ENCODE data around the gene DIAPH2.

Gene DIAPH2

DNA sequence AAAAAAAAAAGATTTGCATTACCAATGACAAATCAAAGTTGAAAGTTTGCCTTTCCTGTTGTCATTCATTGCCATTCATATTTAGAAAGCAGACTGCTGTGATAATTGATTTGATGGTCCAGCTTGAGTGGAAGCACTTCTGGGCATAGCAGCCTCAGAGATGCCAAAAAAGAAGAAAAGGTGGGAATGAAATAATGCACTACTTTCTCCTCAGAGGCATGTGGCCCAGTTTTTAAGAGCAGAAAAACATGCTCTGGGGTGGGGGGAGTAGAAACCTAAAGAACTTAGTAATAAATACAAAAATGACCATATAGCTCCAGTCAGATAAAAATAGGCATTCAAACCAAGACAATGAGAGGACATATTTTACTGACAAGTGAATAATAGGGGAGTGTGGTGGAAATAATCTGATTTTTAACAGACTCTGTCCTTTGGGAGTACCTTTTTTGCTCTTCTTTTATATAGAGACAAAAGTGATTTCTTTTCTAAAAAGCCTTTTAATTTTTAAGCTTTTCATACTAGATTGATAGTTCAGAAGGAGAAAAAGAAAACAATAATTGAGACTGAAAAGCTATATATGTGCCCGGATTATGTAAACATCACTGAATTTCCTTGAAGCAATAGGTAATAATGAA lies 798.1 kb downstream of the DIAPH2 start:
- H3K27ac ChIP-seq (ENCODE audit: insufficient read depth in 1 of 2, low read depth in 1 of 2, low read length in 2 of 2, poor library complexity in 1 of 2, severe bottlenecking in 2 of 2): no peak overlapping the region
- peaks cover 0 to 2% (median 0%) of the 10 kb centered on the region in 5 experiments for H3K27me3 ChIP-seq (replicated peaks in 2 of 5; ENCODE audit: control insufficient read depth in 4 of 5, insufficient read depth in 5 of 5, low read length in 4 of 5)
- no CpG with 5 or more reads among the region's 1 CpG for WGBS (ENCODE audit: insufficient coverage)
- H3K4me3 ChIP-seq (ENCODE audit: control insufficient read depth in 1 of 7, extremely low read depth in 1 of 7, insufficient read depth in 4 of 7, low read depth in 2 of 7, low read length in 6 of 7): no peak overlapping the region
- no peaks in the 10 kb centered on the region for H3K36me3 ChIP-seq (ENCODE audit: control insufficient read depth in 4 of 4, insufficient read depth in 4 of 4, low read length in 3 of 4)
- POLR2A ChIA-PET: no interaction called here
- no peaks in the 10 kb centered on the region for H3K4me1 ChIP-seq (ENCODE audit: control extremely low read depth in 1 of 4, control insufficient read depth in 4 of 4, insufficient read depth in 4 of 4, low read length in 3 of 4)
- CTCF ChIA-PET: no interaction called here
- H3K9me3 ChIP-seq (ENCODE audit: control extremely low read depth in 1 of 5, control insufficient read depth in 4 of 5, insufficient read depth in 2 of 5, low read depth in 1 of 5, low read length in 4 of 5): no peaks in the 10 kb centered on the region
- DNase-seq: no peak

DNA sequence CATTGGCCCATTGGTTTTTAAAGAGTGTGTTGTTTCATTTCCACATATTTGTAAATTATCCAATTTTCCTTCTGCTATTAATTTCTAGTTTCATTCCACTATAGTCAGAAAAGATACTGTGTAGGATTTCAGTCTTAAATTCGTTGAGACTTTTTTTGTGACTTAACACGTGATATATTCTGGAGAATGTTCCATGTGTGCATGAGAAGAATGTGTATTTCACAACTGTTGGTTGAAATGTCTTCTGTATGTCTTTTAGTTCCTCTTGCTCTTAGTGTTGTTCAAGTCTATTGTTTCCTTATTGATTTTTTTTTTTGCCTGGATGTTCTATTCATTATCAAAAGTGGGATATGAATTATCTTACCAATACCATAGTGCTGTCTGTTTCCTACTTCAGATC lies 806.0 kb downstream of the DIAPH2 start:
- DNase-seq: no peak
- WGBS (ENCODE audit: insufficient coverage): no CpG with 5 or more reads among the region's 2 CpGs
- no peak overlapping the region for H3K4me3 ChIP-seq (ENCODE audit: control insufficient read depth in 1 of 7, extremely low read depth in 1 of 7, insufficient read depth in 4 of 7, low read depth in 2 of 7, low read length in 6 of 7)
- peaks cover 0 to 1% (median 0%) of the 10 kb centered on the region in 5 experiments for H3K9me3 ChIP-seq (ENCODE audit: control extremely low read depth in 1 of 5, control insufficient read depth in 4 of 5, insufficient read depth in 2 of 5, low read depth in 1 of 5, low read length in 4 of 5)
- no peak overlapping the region for H3K27ac ChIP-seq (ENCODE audit: insufficient read depth in 1 of 2, low read depth in 1 of 2, low read length in 2 of 2, poor library complexity in 1 of 2, severe bottlenecking in 2 of 2)
- H3K36me3 ChIP-seq (ENCODE audit: control insufficient read depth in 4 of 4, insufficient read depth in 4 of 4, low read length in 3 of 4): no peaks in the 10 kb centered on the region
- ChIA-PET CTCF (no interaction called here), POLR2A (no interaction called here)
- H3K4me1 ChIP-seq (ENCODE audit: control extremely low read depth in 1 of 4, control insufficient read depth in 4 of 4, insufficient read depth in 4 of 4, low read length in 3 of 4): no peaks in the 10 kb centered on the region
- no peaks in the 10 kb centered on the region for H3K27me3 ChIP-seq (replicated peaks in 2 of 5; ENCODE audit: control insufficient read depth in 4 of 5, insufficient read depth in 5 of 5, low read length in 4 of 5)

- Histone ChIP-seq H3K36me3 (ENCODE audit: control insufficient read depth in 4 of 4, insufficient read depth in 4 of 4, low read length in 3 of 4) (no peaks in the 10 kb centered on the region), H3K27me3 (replicated peaks in 2 of 5; ENCODE audit: control insufficient read depth in 4 of 5, insufficient read depth in 5 of 5, low read length in 4 of 5) (no peaks in the 10 kb centered on the region), H3K4me3 (ENCODE audit: control insufficient read depth in 1 of 7, extremely low read depth in 1 of 7, insufficient read depth in 4 of 7, low read depth in 2 of 7, low read length in 6 of 7) (no peak overlapping the region), H3K4me1 (ENCODE audit: control extremely low read depth in 1 of 4, control insufficient read depth in 4 of 4, insufficient read depth in 4 of 4, low read length in 3 of 4) (no peaks in the 10 kb centered on the region), H3K9me3 (ENCODE audit: control extremely low read depth in 1 of 5, control insufficient read depth in 4 of 5, insufficient read depth in 2 of 5, low read depth in 1 of 5, low read length in 4 of 5) (peaks cover 0 to 1% (median 0%) of the 10 kb centered on the region in 5 experiments), H3K27ac (ENCODE audit: insufficient read depth in 1 of 2, low read depth in 1 of 2, low read length in 2 of 2, poor library complexity in 1 of 2, severe bottlenecking in 2 of 2) (no peak overlapping the region)
- CTCF ChIA-PET: no interaction called here
- DNase-seq: no peak
- WGBS (ENCODE audit: insufficient coverage): 86% methylated on average over 1 of the region's 1 CpG
- POLR2A ChIA-PET: no interaction called here
Observed at GRCh38 chrX:97494756-97495372, 810.2 kb downstream of the DIAPH2 start.

DNA sequence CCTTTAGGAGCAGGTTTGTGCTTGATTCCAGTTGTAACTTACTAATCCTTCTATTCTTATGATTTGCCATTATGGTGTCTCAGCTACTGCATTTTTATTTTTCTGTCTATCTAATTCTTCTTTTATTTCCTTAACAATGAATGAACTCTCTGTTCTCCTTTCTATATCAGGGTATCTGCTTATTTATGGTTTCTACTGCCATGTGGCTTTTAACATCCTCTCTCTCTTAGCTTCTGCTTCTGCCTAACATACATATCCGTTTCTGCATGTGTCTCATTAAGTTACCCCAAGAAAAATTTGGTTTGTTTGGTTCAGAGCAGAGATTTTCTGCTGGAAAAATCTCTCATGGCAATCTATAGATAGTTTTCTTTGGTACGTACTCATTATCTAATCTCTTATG lies 813.5 kb downstream of the DIAPH2 start:
- ChIA-PET POLR2A (no interaction called here), CTCF (no interaction called here)
- no peak for DNase-seq
- no peaks in the 10 kb centered on the region for H3K36me3 ChIP-seq (ENCODE audit: control insufficient read depth in 4 of 4, insufficient read depth in 4 of 4, low read length in 3 of 4)
- H3K9me3 ChIP-seq (ENCODE audit: control extremely low read depth in 1 of 5, control insufficient read depth in 4 of 5, insufficient read depth in 2 of 5, low read depth in 1 of 5, low read length in 4 of 5): no peaks in the 10 kb centered on the region
- H3K27me3 ChIP-seq (replicated peaks in 2 of 5; ENCODE audit: control insufficient read depth in 4 of 5, insufficient read depth in 5 of 5, low read length in 4 of 5): no peaks in the 10 kb centered on the region
- 86% methylated on average over 1 of the region's 2 CpGs for WGBS (ENCODE audit: insufficient coverage)
- no peaks in the 10 kb centered on the region for H3K4me1 ChIP-seq (ENCODE audit: control extremely low read depth in 1 of 4, control insufficient read depth in 4 of 4, insufficient read depth in 4 of 4, low read length in 3 of 4)
- no peak overlapping the region for H3K4me3 ChIP-seq (ENCODE audit: control insufficient read depth in 1 of 7, extremely low read depth in 1 of 7, insufficient read depth in 4 of 7, low read depth in 2 of 7, low read length in 6 of 7)
- H3K27ac ChIP-seq (ENCODE audit: insufficient read depth in 1 of 2, low read depth in 1 of 2, low read length in 2 of 2, poor library complexity in 1 of 2, severe bottlenecking in 2 of 2): no peak overlapping the region

- ChIA-PET POLR2A (no interaction called here), CTCF (no interaction called here)
- no peak overlapping the region for H3K4me3 ChIP-seq (ENCODE audit: control insufficient read depth in 1 of 7, extremely low read depth in 1 of 7, insufficient read depth in 4 of 7, low read depth in 2 of 7, low read length in 6 of 7)
Observed at GRCh38 chrX:97504431-97504830, 819.8 kb downstream of the DIAPH2 start.

GRCh38 chrX:97517763-97518162 lies 833.1 kb downstream of the DIAPH2 start:
- 93% methylated on average over 2 of the region's 2 CpGs for WGBS (ENCODE audit: insufficient coverage)
- DNase-seq: no peak
- ChIA-PET CTCF (no interaction called here), POLR2A (no interaction called here)
- Histone ChIP-seq H3K27ac (ENCODE audit: insufficient read depth in 1 of 2, low read depth in 1 of 2, low read length in 2 of 2, poor library complexity in 1 of 2, severe bottlenecking in 2 of 2) (no peak overlapping the region), H3K9me3 (ENCODE audit: control extremely low read depth in 1 of 5, control insufficient read depth in 4 of 5, insufficient read depth in 2 of 5, low read depth in 1 of 5, low read length in 4 of 5) (no peaks in the 10 kb centered on the region), H3K4me3 (ENCODE audit: control insufficient read depth in 1 of 7, extremely low read depth in 1 of 7, insufficient read depth in 4 of 7, low read depth in 2 of 7, low read length in 6 of 7) (no peak overlapping the region), H3K4me1 (ENCODE audit: control extremely low read depth in 1 of 4, control insufficient read depth in 4 of 4, insufficient read depth in 4 of 4, low read length in 3 of 4) (no peaks in the 10 kb centered on the region), H3K36me3 (ENCODE audit: control insufficient read depth in 4 of 4, insufficient read depth in 4 of 4, low read length in 3 of 4) (no peaks in the 10 kb centered on the region), H3K27me3 (replicated peaks in 2 of 5; ENCODE audit: control insufficient read depth in 4 of 5, insufficient read depth in 5 of 5, low read length in 4 of 5) (no peaks in the 10 kb centered on the region)

More at GRCh38 chrX:97504431-97504830, 819.8 kb downstream of the DIAPH2 start:
- no peak overlapping the region for H3K27ac ChIP-seq (ENCODE audit: insufficient read depth in 1 of 2, low read depth in 1 of 2, low read length in 2 of 2, poor library complexity in 1 of 2, severe bottlenecking in 2 of 2)
- no peaks in the 10 kb centered on the region for H3K36me3 ChIP-seq (ENCODE audit: control insufficient read depth in 4 of 4, insufficient read depth in 4 of 4, low read length in 3 of 4)
- no peaks in the 10 kb centered on the region for H3K9me3 ChIP-seq (ENCODE audit: control extremely low read depth in 1 of 5, control insufficient read depth in 4 of 5, insufficient read depth in 2 of 5, low read depth in 1 of 5, low read length in 4 of 5)
- DNase-seq: no peak
- no peaks in the 10 kb centered on the region for H3K27me3 ChIP-seq (replicated peaks in 2 of 5; ENCODE audit: control insufficient read depth in 4 of 5, insufficient read depth in 5 of 5, low read length in 4 of 5)
- no peaks in the 10 kb centered on the region for H3K4me1 ChIP-seq (ENCODE audit: control extremely low read depth in 1 of 4, control insufficient read depth in 4 of 4, insufficient read depth in 4 of 4, low read length in 3 of 4)

DNA sequence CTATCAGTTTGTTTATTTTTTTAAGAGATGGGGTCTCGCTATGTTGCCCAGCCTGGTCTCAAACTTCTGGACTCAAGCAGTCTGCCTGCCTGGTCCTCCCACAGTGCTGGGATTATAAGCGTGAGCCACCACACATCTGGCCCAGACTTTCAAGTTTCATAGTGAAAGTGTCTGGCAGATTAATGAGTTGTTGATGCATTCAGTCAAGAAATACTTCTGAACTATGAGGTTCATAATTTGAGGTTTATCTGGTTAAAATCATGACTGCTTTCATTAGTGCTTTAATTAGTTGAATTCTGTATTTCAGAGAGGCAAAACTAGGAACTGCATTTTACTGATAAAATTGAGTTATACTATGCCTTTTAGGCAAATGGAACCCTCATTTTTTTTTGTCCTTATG lies 837.7 kb downstream of the DIAPH2 start:
- no peaks in the 10 kb centered on the region for H3K36me3 ChIP-seq (ENCODE audit: control insufficient read depth in 4 of 4, insufficient read depth in 4 of 4, low read length in 3 of 4)
- no peak overlapping the region for H3K4me3 ChIP-seq (ENCODE audit: control insufficient read depth in 1 of 7, extremely low read depth in 1 of 7, insufficient read depth in 4 of 7, low read depth in 2 of 7, low read length in 6 of 7)
- H3K4me1 ChIP-seq (ENCODE audit: control extremely low read depth in 1 of 4, control insufficient read depth in 4 of 4, insufficient read depth in 4 of 4, low read length in 3 of 4): no peaks in the 10 kb centered on the region
- peaks cover 0 to 2% (median 0%) of the 10 kb centered on the region in 5 experiments for H3K9me3 ChIP-seq (ENCODE audit: control extremely low read depth in 1 of 5, control insufficient read depth in 4 of 5, insufficient read depth in 2 of 5, low read depth in 1 of 5, low read length in 4 of 5)
- no peaks in the 10 kb centered on the region for H3K27me3 ChIP-seq (replicated peaks in 2 of 5; ENCODE audit: control insufficient read depth in 4 of 5, insufficient read depth in 5 of 5, low read length in 4 of 5)
- ChIA-PET POLR2A (no interaction called here), CTCF (no interaction called here)
- no CpG with 5 or more reads among the region's 2 CpGs for WGBS (ENCODE audit: insufficient coverage)
- H3K27ac ChIP-seq (ENCODE audit: insufficient read depth in 1 of 2, low read depth in 1 of 2, low read length in 2 of 2, poor library complexity in 1 of 2, severe bottlenecking in 2 of 2): no peak overlapping the region
- no peak for DNase-seq

Measured in common myeloid progenitor, CD34-positive (primary cell).